Mammary microvascular endothelial cell (primary cell): ENCODE measurements around the gene NAP1L5. TPM values are rescaled to one million over a fixed set of nuclear protein-coding genes. Genes with fewer than 3 reads are reported as not detected.

Experiments used
- total RNA-seq: library from RNA; depleted of rRNA; stranded (reverse); fragments of >200 nt; gene quantifications from 2 replicates; pipeline ENCODE4 v1.2.3, GENCODE V29; 2015

NAP1L5 gene
- total RNA-seq: 6.5 and 6.6 TPM in 2 replicates

GRCh38 chr4:88697588-88698329, at the start of gene NAP1L5:
Gene NAP1L5 (minus strand): TSS chr4:88697829. CDS start chr4:88697754, 75 bp downstream.

Other genes with a start within 250 kb of the NAP1L5 start
- gene HERC5, start 240.7 kb downstream of the NAP1L5 start, total RNA-seq: 5.0 and 6.2 TPM in 2 replicates
- gene PYURF, start 174.1 kb downstream of the NAP1L5 start, total RNA-seq: 130 and 141 TPM in 2 replicates
- 13.8 and 15.3 TPM in 2 replicates for gene HERC3, start 105.3 kb downstream of the NAP1L5 start, total RNA-seq